ENCODE data around the gene NR1H4. TPM values are rescaled to one million over a fixed set of nuclear protein-coding genes. Genes with fewer than 3 reads are reported as not detected.

NR1H4 gene
- total RNA-seq, 1 experiment from 2014 or later = not detected

GRCh38 chr12:100458191-100458590 lies 15.5 kb upstream of the NR1H4 start:
- H3K27ac Mint-ChIP-seq = no peak overlapping the region
- no peak for DNase-seq (ENCODE audit: low spot score)
- H3K36me3 Mint-ChIP-seq = no peaks in the 10 kb centered on the region
- peaks cover 10% of the 10 kb centered on the region for H3K4me1 Mint-ChIP-seq
- ChIA-PET POLR2A (no interaction called here), CTCF (no interaction called here)
- no peak overlapping the region for H3K4me3 Mint-ChIP-seq
- H3K27me3 Mint-ChIP-seq (ENCODE audit: low read depth) = no peaks in the 10 kb centered on the region
- no peak for ATAC-seq
- no peaks in the 10 kb centered on the region for H3K9me3 Mint-ChIP-seq
- TF ChIP-seq, protein P1, sequence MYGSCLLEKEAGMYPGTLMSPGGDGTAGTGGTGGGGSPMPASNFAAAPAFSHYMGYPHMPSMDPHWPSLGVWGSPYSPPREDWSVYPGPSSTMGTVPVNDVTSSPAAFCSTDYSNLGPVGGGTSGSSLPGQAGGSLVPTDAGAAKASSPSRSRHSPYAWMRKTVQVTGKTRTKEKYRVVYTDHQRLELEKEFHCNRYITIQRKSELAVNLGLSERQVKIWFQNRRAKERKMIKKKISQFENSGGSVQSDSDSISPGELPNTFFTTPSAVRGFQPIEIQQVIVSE (CRISPR knock-in tag; IDR thresholded peaks at IDR 0.05; ENCODE audit: borderline replicate concordance) = no peak
- TF ChIP-seq ZNF232 (CRISPR knock-in tag; IDR thresholded peaks at IDR 0.05) = no peak
- TF ChIP-seq EMX1 (CRISPR knock-in tag; IDR thresholded peaks at IDR 0.05) = no peak
- TF ChIP-seq RORB (CRISPR knock-in tag; IDR thresholded peaks at IDR 0.05) = no peak
- no peak for TF ChIP-seq ATF3 (CRISPR knock-in tag; conservative IDR thresholded peaks at IDR 0.05)
- TF ChIP-seq NR1H2 (CRISPR knock-in tag; IDR thresholded peaks at IDR 0.05) = no peak
- TF ChIP-seq NFE2L1 (CRISPR knock-in tag; IDR thresholded peaks at IDR 0.05) = no peak
- TF ChIP-seq SP1 (CRISPR knock-in tag; conservative IDR thresholded peaks at IDR 0.05) = no peak
- no peak for TF ChIP-seq ATF2 (CRISPR knock-in tag; IDR thresholded peaks at IDR 0.05; ENCODE audit: borderline replicate concordance, low read depth)
- no peak for TF ChIP-seq NFYB (CRISPR knock-in tag; conservative IDR thresholded peaks at IDR 0.05; ENCODE audit: low read depth)
- no peak for TF ChIP-seq E2F5 (CRISPR knock-in tag; IDR thresholded peaks at IDR 0.05)
- TF ChIP-seq SMAD3 (CRISPR knock-in tag; IDR thresholded peaks at IDR 0.05; ENCODE audit: borderline replicate concordance) = no peak
- TF ChIP-seq CREM (CRISPR knock-in tag; IDR thresholded peaks at IDR 0.05) = no peak
- no peak for TF ChIP-seq ELF4 (CRISPR knock-in tag; IDR thresholded peaks at IDR 0.05; ENCODE audit: low read depth)
- TF ChIP-seq, protein P2, sequence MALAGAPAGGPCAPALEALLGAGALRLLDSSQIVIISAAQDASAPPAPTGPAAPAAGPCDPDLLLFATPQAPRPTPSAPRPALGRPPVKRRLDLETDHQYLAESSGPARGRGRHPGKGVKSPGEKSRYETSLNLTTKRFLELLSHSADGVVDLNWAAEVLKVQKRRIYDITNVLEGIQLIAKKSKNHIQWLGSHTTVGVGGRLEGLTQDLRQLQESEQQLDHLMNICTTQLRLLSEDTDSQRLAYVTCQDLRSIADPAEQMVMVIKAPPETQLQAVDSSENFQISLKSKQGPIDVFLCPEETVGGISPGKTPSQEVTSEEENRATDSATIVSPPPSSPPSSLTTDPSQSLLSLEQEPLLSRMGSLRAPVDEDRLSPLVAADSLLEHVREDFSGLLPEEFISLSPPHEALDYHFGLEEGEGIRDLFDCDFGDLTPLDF (CRISPR knock-in tag; IDR thresholded peaks at IDR 0.05) = no peak
- TF ChIP-seq, protein P3, sequence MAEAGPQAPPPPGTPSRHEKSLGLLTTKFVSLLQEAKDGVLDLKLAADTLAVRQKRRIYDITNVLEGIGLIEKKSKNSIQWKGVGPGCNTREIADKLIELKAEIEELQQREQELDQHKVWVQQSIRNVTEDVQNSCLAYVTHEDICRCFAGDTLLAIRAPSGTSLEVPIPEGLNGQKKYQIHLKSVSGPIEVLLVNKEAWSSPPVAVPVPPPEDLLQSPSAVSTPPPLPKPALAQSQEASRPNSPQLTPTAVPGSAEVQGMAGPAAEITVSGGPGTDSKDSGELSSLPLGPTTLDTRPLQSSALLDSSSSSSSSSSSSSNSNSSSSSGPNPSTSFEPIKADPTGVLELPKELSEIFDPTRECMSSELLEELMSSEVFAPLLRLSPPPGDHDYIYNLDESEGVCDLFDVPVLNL (CRISPR knock-in tag; IDR thresholded peaks at IDR 0.05; ENCODE audit: borderline replicate concordance, low read depth) = no peak
- no peak for TF ChIP-seq JUN (CRISPR knock-in tag; IDR thresholded peaks at IDR 0.05)
- no peak for TF ChIP-seq ZNF138 (CRISPR knock-in tag; conservative IDR thresholded peaks at IDR 0.05)
- TF ChIP-seq NR2C2 (CRISPR knock-in tag; IDR thresholded peaks at IDR 0.05) = no peak

DNA sequence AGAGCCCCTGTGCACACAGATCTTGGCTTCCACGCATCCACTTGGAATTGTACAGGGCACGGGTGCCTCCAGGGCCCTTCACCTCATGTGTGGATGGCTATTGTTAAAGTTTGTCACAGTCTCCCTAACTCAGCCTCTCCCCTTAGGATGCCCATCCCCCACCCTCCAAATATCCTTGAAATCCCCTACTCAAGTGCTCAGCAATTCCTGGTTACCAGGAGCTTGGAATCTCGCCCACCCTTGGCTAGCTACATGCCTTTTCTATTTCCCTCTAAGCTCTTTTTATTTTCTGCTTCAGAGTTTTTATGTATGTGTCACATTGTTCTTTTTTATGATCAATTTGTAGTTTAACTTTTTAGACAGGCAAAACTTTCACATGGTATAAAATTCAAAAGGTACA lies 13.0 kb upstream of the NR1H4 start:
- H3K4me3 Mint-ChIP-seq = no peak overlapping the region
- ChIA-PET POLR2A (interaction anchor here (0.9 kb wide), 1 partner anchor 10 kb away, joined by 3 read pairs; no protein-coding TSS in a partner anchor), CTCF (interaction anchor here (0.6 to 1.8 kb wide), 4 partner anchors 13 to 113 kb away, joined by 3 to 8 read pairs (median 4); no protein-coding TSS in a partner anchor)
- H3K4me1 Mint-ChIP-seq = peaks cover 10% of the 10 kb centered on the region
- no peaks in the 10 kb centered on the region for H3K36me3 Mint-ChIP-seq
- 0 out of 2 replicates have a peak overlapping the region, but pooled peaks have one; percentile 9 for H3K27ac Mint-ChIP-seq
- no peaks in the 10 kb centered on the region for H3K9me3 Mint-ChIP-seq
- no peaks in the 10 kb centered on the region for H3K27me3 Mint-ChIP-seq (ENCODE audit: low read depth)
- DNase-seq (ENCODE audit: low spot score) (no peak), ATAC-seq (peak; percentile 53)
- no peak for TF ChIP-seq NR3C1 (CRISPR knock-in tag; conservative IDR thresholded peaks at IDR 0.05; ENCODE audit: low read depth)
- TF ChIP-seq, protein P4, sequence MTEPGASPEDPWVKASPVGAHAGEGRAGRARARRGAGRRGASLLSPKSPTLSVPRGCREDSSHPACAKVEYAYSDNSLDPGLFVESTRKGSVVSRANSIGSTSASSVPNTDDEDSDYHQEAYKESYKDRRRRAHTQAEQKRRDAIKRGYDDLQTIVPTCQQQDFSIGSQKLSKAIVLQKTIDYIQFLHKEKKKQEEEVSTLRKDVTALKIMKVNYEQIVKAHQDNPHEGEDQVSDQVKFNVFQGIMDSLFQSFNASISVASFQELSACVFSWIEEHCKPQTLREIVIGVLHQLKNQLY (CRISPR knock-in tag; IDR thresholded peaks at IDR 0.05) = no peak
- TF ChIP-seq NFATC4 (CRISPR knock-in tag; IDR thresholded peaks at IDR 0.05) = no peak
- TF ChIP-seq TEAD1 (CRISPR knock-in tag; IDR thresholded peaks at IDR 0.05) = no peak
- no peak for TF ChIP-seq ZSCAN18 (CRISPR knock-in tag; IDR thresholded peaks at IDR 0.05)
- no peak for TF ChIP-seq NFE2L1 (CRISPR knock-in tag; IDR thresholded peaks at IDR 0.05)
- TF ChIP-seq CREM (CRISPR knock-in tag; IDR thresholded peaks at IDR 0.05) = no peak
- TF ChIP-seq MXD4 (CRISPR knock-in tag; IDR thresholded peaks at IDR 0.05; ENCODE audit: borderline replicate concordance) = no peak
- no peak for TF ChIP-seq ATF1 (CRISPR knock-in tag; IDR thresholded peaks at IDR 0.05)
- no peak for TF ChIP-seq JAZF1 (CRISPR knock-in tag; IDR thresholded peaks at IDR 0.05)
- TF ChIP-seq NR1H2 (CRISPR knock-in tag; IDR thresholded peaks at IDR 0.05) = no peak
- TF ChIP-seq ZNF317 (CRISPR knock-in tag; IDR thresholded peaks at IDR 0.05; ENCODE audit: borderline replicate concordance, low read depth) = no peak
- TF ChIP-seq, protein P1 (CRISPR knock-in tag; IDR thresholded peaks at IDR 0.05; ENCODE audit: borderline replicate concordance) = no peak
- no peak for TF ChIP-seq CREB1 (CRISPR knock-in tag; IDR thresholded peaks at IDR 0.05)

Measured in WTC11 (cell line).